ENCODE results near the gene ANGPT4. TPM values are rescaled to one million over a fixed set of nuclear protein-coding genes. Genes with fewer than 3 reads are reported as not detected.

The ANGPT4 gene
- total and polyA plus RNA-seq, 4 donors, result 0.30 to 0.57 (median 0.44) TPM

Other genes with a start within 250 kb of the ANGPT4 start
- under 1 TPM; 0.40 to 0.66 TPM for gene SCRT2, start 240.5 kb downstream of the ANGPT4 start, total RNA-seq
- 1 to 10 TPM; 8.2 to 9.8 TPM for gene SCRT2, start 240.5 kb downstream of the ANGPT4 start, polyA plus RNA-seq (ENCODE audit: insufficient read length in 2 of 2)
- gene SLC52A3, start 147.8 kb downstream of the ANGPT4 start, total RNA-seq, result 1 to 10 TPM; 1.0 to 1.2 TPM
- 1 to 10 TPM; 1.1 TPM for gene SLC52A3, start 147.8 kb downstream of the ANGPT4 start, polyA plus RNA-seq (ENCODE audit: insufficient read length in 2 of 2)
- gene FAM110A, start 82.6 kb downstream of the ANGPT4 start, total RNA-seq, result 1 to 10 TPM; 2.9 to 3.7 TPM
- gene FAM110A, start 82.6 kb downstream of the ANGPT4 start, polyA plus RNA-seq (ENCODE audit: insufficient read length in 2 of 2), result 10 to 100 TPM; 16.2 TPM
- under 1 TPM; 0.39 to 0.89 TPM for gene RSPO4, start 86.0 kb upstream of the ANGPT4 start, total RNA-seq
- 1 to 10 TPM; 7.4 to 7.8 TPM for gene RSPO4, start 86.0 kb upstream of the ANGPT4 start, polyA plus RNA-seq (ENCODE audit: insufficient read length in 2 of 2)
- 10 to 100 TPM; 41.8 to 46.7 TPM for gene PSMF1, start 202.3 kb upstream of the ANGPT4 start, total RNA-seq
- 100 to 1,000 TPM; 150 to 156 TPM for gene PSMF1, start 202.3 kb upstream of the ANGPT4 start, polyA plus RNA-seq (ENCODE audit: insufficient read length in 2 of 2)